Measurements from ENCODE around the gene FAAP100.

DNA sequence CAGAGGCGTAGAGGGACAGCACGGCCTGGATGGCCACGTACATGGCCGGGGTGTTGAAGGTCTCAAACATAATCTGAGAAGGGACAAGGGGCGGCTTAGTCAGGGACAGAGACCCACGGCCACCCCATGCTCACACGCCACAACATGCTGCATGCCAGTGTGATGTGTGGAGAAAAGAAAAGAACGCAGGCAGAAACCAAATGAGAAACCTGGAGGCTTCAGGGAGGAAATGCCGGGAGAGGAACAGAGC, 40.7 kb downstream of the FAAP100 start:
- TF ChIP-seq EZH2 (IDR thresholded peaks at IDR 0.05; ENCODE audit: insufficient read depth, poor library complexity, severe bottlenecking) (no peak), EZH2phosphoT487 (IDR thresholded peaks at IDR 0.05; ENCODE audit: insufficient read depth, low read depth) (no peak)

Measured in GM23248 (cell line).